HCT116 (cell line): ENCODE data around the gene HIVEP2. TPM values are rescaled to one million over a fixed set of nuclear protein-coding genes. Genes with fewer than 3 reads are reported as not detected.

ENCODE experiments used
- ATAC-seq: fragments of 200-7000 bp; cut with Tn5 transposase; 2 replicates; pipeline ENCODE4 v1.9.1; 2020; ENCODE audit warnings: mild to moderate bottlenecking, moderate library complexity
- BruUV-seq: library from RNA; stranded (reverse); fragments of 400-500 nt; replicated peaks from 2 replicates; lab custom pipeline; 2021; lab: Mats Ljungman, UMichigan
- CTCF ChIA-PET: fragments of 300-600 bp; sonication (Branson Sonifier 250); formaldehyde crosslinking; loops from one replicate; lab custom pipeline; 2021; ENCODE audit warnings: antibody characterized with exemption; lab: Charles Lee
- POLR2A ChIA-PET: fragments of 300-600, 350-600 bp; sonication (Branson Sonifier 250); formaldehyde crosslinking; loops from one replicate; lab custom pipeline; 2021; ENCODE audit warnings: antibody characterized with exemption; lab: Charles Lee
- RAD21 ChIA-PET, 2 experiments: fragments of 300-600 bp; sonication (Branson Sonifier 250); formaldehyde crosslinking; loops; one replicate each; lab custom pipeline; 2023; ENCODE audit warnings: low total read pairs in 2 of 2; ENCODE audit not compliant: uncharacterized antibody in 2 of 2, unreplicated experiment in 2 of 2, low non-redundant PET in 1 of 2; lab: Charles Lee
- DNase-seq: peaks from one replicate; pipeline ENCODE4 v3.0.0-alpha.2; 2010; ENCODE audit warnings: low read depth, low spot score
- H2AFZ ChIP-seq: fragments of 200-600 bp; shearing (Covaris generic), sonication (generic); 2 replicates; pipeline ENCODE4 v1.6.1; 2017; ENCODE audit warnings: low read depth, mixed run types, mixed read lengths, antibody characterized with exemption, low read length; ENCODE audit not compliant: poor library complexity, severe bottlenecking
- H3K27ac ChIP-seq: 2 replicates; pipeline ENCODE4 v1.5.1; 2012; ENCODE audit warnings: low read depth, low read length
- H3K27me3 ChIP-seq: fragments of 200-600 bp; sonication (generic); 2 replicates; pipeline ENCODE4 v1.6.1; 2016; ENCODE audit warnings: mixed run types, low read length, mixed read lengths; ENCODE audit not compliant: insufficient read depth
- H3K36me3 ChIP-seq, 2 experiments: fragments of 200-500 bp in 1 of 2; fragments of 200-600 bp in 1 of 2; sonication (Bioruptor generic) in 1 of 2; sonication (generic) in 1 of 2; 2 replicates each; pipeline versions ENCODE4 v1.5.1 to v1.6.1; 2014 to 2016; ENCODE audit warnings: low read length in 2 of 2, inconsistent platforms in 1 of 2, mixed read lengths in 1 of 2, mixed run types in 1 of 2; ENCODE audit not compliant: insufficient read depth in 2 of 2, control insufficient read depth in 1 of 2
- H3K4me1 ChIP-seq, 2 experiments: fragments of 200-600 bp in 1 of 2; sonication (generic) in 1 of 2; 2 replicates each; pipeline versions ENCODE4 v1.5.1 to v1.6.1; 2012 to 2017; ENCODE audit warnings: low read length in 2 of 2, inconsistent platforms in 1 of 2, mild to moderate bottlenecking in 1 of 2, mixed read lengths in 1 of 2, mixed run types in 1 of 2, moderate library complexity in 1 of 2; ENCODE audit not compliant: insufficient read depth in 2 of 2, control insufficient read depth in 1 of 2
- H3K4me2 ChIP-seq: fragments of 200-600 bp; sonication (generic); 2 replicates; pipeline ENCODE4 v1.6.1; 2017; ENCODE audit warnings: mixed run types, low read length, mixed read lengths
- H3K4me3 ChIP-seq, 2 experiments: fragments of 200-600 bp in 1 of 2; sonication (generic) in 1 of 2; replicated peaks in 1 of 2; 2 replicates each; pipeline ENCODE4 v1.5.1; 2011 to 2016; ENCODE audit warnings: low read length in 2 of 2, control low read depth in 1 of 2, low read depth in 1 of 2, mild to moderate bottlenecking in 1 of 2, mixed read lengths in 1 of 2, mixed run types in 1 of 2
- H3K79me2 ChIP-seq: fragments of 200-600 bp; sonication (generic); 2 replicates; pipeline ENCODE4 v1.6.1; 2017; ENCODE audit warnings: mild to moderate bottlenecking, mixed run types, low read length, moderate library complexity, mixed read lengths; ENCODE audit not compliant: insufficient read depth
- H3K9ac ChIP-seq: fragments of 200-600 bp; sonication (generic); 2 replicates; pipeline ENCODE4 v1.6.1; 2016; ENCODE audit warnings: low read length, mixed read lengths
- H3K9me2 ChIP-seq: fragments of 200-600 bp; sonication (generic), shearing (Covaris generic); 2 replicates; pipeline ENCODE4 v1.6.1; 2017; ENCODE audit warnings: mixed run types, mild to moderate bottlenecking, moderate library complexity; ENCODE audit not compliant: insufficient read depth
- H3K9me3 ChIP-seq, 2 experiments: fragments of 200-500 bp in 1 of 2; fragments of 200-600 bp in 1 of 2; sonication (Bioruptor generic) in 1 of 2; sonication (generic) in 1 of 2; 2 replicates each; pipeline ENCODE4 v1.6.1; 2014 to 2017; ENCODE audit warnings: low read length in 2 of 2, mixed read lengths in 2 of 2, inconsistent platforms in 1 of 2, low read depth in 1 of 2, mild to moderate bottlenecking in 1 of 2, mixed run types in 1 of 2, moderate library complexity in 1 of 2; ENCODE audit not compliant: control insufficient read depth in 1 of 2, insufficient read depth in 1 of 2
- H4K20me1 ChIP-seq: fragments of 200-600 bp; sonication (generic), shearing (Covaris generic); 2 replicates; pipeline ENCODE4 v1.6.1; 2017; ENCODE audit warnings: mixed run types, mild to moderate bottlenecking, moderate library complexity; ENCODE audit not compliant: insufficient read depth
- EGR1 ChIP-seq: IDR thresholded peaks from 2 replicates; pipeline ENCODE4 v1.6.1; 2012; ENCODE audit warnings: low read depth
- ELF1 ChIP-seq: IDR thresholded peaks from 2 replicates; pipeline ENCODE4 v1.6.1; 2012; ENCODE audit warnings: low read depth, borderline replicate concordance
- EZH2phosphoT487 ChIP-seq: fragments of 200-600 bp; IDR thresholded peaks from 2 replicates; pipeline ENCODE4 v1.6.1; 2018; ENCODE audit warnings: antibody characterized with exemption, borderline replicate concordance
- POLR2A ChIP-seq: IDR thresholded peaks from 2 replicates; pipeline ENCODE4 v1.7.0; 2011; ENCODE audit warnings: borderline replicate concordance; ENCODE audit not compliant: insufficient read depth, insufficient read length; ENCODE audit errors: extremely low read depth
- SIN3A ChIP-seq: IDR thresholded peaks from 2 replicates; pipeline ENCODE4 v1.6.1; 2012; ENCODE audit warnings: low read depth
- SP1 ChIP-seq: IDR thresholded peaks from 2 replicates; pipeline ENCODE4 v1.6.1; 2012; ENCODE audit warnings: low read depth
- YY1 ChIP-seq: IDR thresholded peaks from 2 replicates; pipeline ENCODE4 v1.6.1; 2011; ENCODE audit warnings: low read length, low read depth, moderate library complexity, mild to moderate bottlenecking; ENCODE audit not compliant: insufficient replicate concordance; ENCODE audit errors: extremely low read depth
- ZFX ChIP-seq: fragments of 450-650 bp; IDR thresholded peaks from 2 replicates; pipeline ENCODE4 v1.6.1; 2017
- ZNF274 ChIP-seq: fragments of 200-500 bp; sonication (Bioruptor generic); IDR thresholded peaks from 2 replicates; pipeline ENCODE4 v1.6.1; 2014; ENCODE audit warnings: mild to moderate bottlenecking, low read depth, low read length, inconsistent platforms
- intact Hi-C: fragments of 100-400 bp; cut with micrococcal nuclease; formaldehyde crosslinking; loops from 2 replicates; pipeline ENCODE4 v1.10.0; 2022
- total RNA-seq: library from RNA; stranded (reverse); gene quantifications from one replicate; pipeline ENCODE4 v1.2.1, GENCODE V29; 2021; ENCODE audit not compliant: unreplicated experiment
- TF ChIP-seq, protein P1 (sequence below): IDR thresholded peaks from 2 replicates; pipeline ENCODE4 v1.6.1; 2011; ENCODE audit warnings: mild to moderate bottlenecking, low read length, moderate library complexity; ENCODE audit not compliant: insufficient replicate concordance; ENCODE audit errors: extremely low read depth
- TF ChIP-seq, protein P2 (sequence below): IDR thresholded peaks from 2 replicates; pipeline ENCODE4 v1.6.1; 2012
- TF ChIP-seq, protein P3 (sequence below): IDR thresholded peaks from 2 replicates; pipeline ENCODE4 v1.6.1; 2012
- TF ChIP-seq, protein P4 (sequence below): IDR thresholded peaks from 2 replicates; pipeline ENCODE4 v1.6.1; 2012; ENCODE audit warnings: low read depth

Gene HIVEP2
- total RNA-seq, 1 experiment from 2014 or later = 8.1 TPM

DNA sequence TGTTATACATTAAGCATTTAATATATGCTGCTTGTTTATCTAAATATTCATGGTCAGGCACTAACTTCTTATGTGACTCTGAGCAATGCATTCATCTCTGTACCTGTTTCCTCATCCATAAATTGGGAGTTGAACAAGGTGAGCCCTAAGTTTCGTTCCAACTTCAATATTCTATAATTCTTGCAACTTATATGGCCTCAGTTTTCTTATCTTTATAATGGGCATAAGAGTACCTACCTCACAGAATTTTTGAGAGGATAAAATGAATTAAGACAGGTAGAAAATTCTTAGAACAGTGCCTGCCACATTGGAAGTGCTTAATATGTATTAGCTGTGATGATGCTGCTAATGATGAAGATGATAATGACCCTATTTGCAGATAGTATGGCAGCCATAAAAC lies 11.8 kb upstream of the HIVEP2 start (continued):
- TF ChIP-seq, protein P1, sequence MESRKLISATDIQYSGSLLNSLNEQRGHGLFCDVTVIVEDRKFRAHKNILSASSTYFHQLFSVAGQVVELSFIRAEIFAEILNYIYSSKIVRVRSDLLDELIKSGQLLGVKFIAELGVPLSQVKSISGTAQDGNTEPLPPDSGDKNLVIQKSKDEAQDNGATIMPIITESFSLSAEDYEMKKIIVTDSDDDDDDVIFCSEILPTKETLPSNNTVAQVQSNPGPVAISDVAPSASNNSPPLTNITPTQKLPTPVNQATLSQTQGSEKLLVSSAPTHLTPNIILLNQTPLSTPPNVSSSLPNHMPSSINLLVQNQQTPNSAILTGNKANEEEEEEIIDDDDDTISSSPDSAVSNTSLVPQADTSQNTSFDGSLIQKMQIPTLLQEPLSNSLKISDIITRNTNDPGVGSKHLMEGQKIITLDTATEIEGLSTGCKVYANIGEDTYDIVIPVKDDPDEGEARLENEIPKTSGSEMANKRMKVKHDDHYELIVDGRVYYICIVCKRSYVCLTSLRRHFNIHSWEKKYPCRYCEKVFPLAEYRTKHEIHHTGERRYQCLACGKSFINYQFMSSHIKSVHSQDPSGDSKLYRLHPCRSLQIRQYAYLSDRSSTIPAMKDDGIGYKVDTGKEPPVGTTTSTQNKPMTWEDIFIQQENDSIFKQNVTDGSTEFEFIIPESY = no peak
- TF ChIP-seq, protein P2, sequence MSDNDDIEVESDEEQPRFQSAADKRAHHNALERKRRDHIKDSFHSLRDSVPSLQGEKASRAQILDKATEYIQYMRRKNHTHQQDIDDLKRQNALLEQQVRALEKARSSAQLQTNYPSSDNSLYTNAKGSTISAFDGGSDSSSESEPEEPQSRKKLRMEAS = no peak
- TF ChIP-seq POLR2A (no peak), SP1 (no peak), ZFX (no peak), YY1 (no peak)
- TF ChIP-seq, protein P3, sequence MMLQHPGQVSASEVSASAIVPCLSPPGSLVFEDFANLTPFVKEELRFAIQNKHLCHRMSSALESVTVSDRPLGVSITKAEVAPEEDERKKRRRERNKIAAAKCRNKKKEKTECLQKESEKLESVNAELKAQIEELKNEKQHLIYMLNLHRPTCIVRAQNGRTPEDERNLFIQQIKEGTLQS = no peak
- TF ChIP-seq, protein P4, sequence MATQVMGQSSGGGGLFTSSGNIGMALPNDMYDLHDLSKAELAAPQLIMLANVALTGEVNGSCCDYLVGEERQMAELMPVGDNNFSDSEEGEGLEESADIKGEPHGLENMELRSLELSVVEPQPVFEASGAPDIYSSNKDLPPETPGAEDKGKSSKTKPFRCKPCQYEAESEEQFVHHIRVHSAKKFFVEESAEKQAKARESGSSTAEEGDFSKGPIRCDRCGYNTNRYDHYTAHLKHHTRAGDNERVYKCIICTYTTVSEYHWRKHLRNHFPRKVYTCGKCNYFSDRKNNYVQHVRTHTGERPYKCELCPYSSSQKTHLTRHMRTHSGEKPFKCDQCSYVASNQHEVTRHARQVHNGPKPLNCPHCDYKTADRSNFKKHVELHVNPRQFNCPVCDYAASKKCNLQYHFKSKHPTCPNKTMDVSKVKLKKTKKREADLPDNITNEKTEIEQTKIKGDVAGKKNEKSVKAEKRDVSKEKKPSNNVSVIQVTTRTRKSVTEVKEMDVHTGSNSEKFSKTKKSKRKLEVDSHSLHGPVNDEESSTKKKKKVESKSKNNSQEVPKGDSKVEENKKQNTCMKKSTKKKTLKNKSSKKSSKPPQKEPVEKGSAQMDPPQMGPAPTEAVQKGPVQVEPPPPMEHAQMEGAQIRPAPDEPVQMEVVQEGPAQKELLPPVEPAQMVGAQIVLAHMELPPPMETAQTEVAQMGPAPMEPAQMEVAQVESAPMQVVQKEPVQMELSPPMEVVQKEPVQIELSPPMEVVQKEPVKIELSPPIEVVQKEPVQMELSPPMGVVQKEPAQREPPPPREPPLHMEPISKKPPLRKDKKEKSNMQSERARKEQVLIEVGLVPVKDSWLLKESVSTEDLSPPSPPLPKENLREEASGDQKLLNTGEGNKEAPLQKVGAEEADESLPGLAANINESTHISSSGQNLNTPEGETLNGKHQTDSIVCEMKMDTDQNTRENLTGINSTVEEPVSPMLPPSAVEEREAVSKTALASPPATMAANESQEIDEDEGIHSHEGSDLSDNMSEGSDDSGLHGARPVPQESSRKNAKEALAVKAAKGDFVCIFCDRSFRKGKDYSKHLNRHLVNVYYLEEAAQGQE = no peak

DNA sequence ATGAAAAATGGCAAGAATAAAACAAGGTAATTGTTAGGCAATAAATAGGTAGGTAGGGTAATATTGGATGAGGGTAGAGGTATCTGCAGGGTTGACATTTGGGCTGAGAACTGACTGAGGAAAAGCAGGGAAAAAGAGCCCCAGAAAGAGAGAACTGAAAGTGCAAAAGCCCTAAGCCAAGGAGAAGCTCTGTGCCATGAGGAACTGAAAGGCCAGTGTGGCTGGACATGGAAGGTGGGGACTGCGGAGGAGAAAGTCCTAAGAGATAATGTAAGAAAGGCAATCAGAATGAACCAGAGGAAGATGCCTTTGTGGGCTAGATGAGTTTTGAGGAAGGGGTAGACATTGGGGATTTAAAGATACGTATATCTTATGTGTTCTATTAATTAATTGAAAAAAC lies 9.9 kb upstream of the HIVEP2 start:
- intact Hi-C loops = no loop called here
- DNase-seq (no peak), ATAC-seq (no peak)
- BruUV-seq = no TSS peak
- H3K36me3 ChIP-seq = no peaks in the 10 kb centered on the region
- H3K4me1 ChIP-seq = no peaks in the 10 kb centered on the region
- no peaks in the 10 kb centered on the region for H3K27me3 ChIP-seq
- no peaks in the 10 kb centered on the region for H3K9me2 ChIP-seq
- ChIA-PET POLR2A (no interaction called here), CTCF (no interaction called here), RAD21 (no interaction called here)
- H3K79me2 ChIP-seq = no peaks in the 10 kb centered on the region
- no peak overlapping the region for H3K4me2 ChIP-seq
- no peak overlapping the region for H3K27ac ChIP-seq
- no peak overlapping the region for H3K9ac ChIP-seq
- H2AFZ ChIP-seq = no peak overlapping the region
- no peak overlapping the region for H3K4me3 ChIP-seq
- H3K9me3 ChIP-seq = no peaks in the 10 kb centered on the region
- H4K20me1 ChIP-seq = no peaks in the 10 kb centered on the region
- TF ChIP-seq, protein P2 = no peak
- no peak for TF ChIP-seq EGR1
- TF ChIP-seq, protein P3 = no peak
- TF ChIP-seq, protein P1 = no peak
- TF ChIP-seq SIN3A = no peak
- TF ChIP-seq SP1 = no peak
- TF ChIP-seq ELF1 = no peak
- no peak for TF ChIP-seq ZFX
- TF ChIP-seq EZH2phosphoT487 = no peak
- no peak for TF ChIP-seq ZNF274
